DOHH2 (cell line): ENCODE results near the gene ZFHX3.

Experiments
- CTCF ChIP-seq: fragments of 200-600 bp; sonication (generic); IDR thresholded peaks from one replicate; pipeline ENCODE4 v1.5.1; 2014; ENCODE audit warnings: antibody characterized with exemption, mild to moderate bottlenecking, low read depth, low read length; ENCODE audit not compliant: poor library complexity, severe bottlenecking
- EZH2phosphoT487 ChIP-seq: fragments of 200-600 bp; sonication (generic); IDR thresholded peaks from 2 replicates; pipeline ENCODE4 v1.6.1; 2017; ENCODE audit warnings: borderline replicate concordance, mild to moderate bottlenecking, antibody characterized with exemption, low read length, moderate library complexity, mixed read lengths

GRCh38 chr16:72794319-72794718 lies 253.6 kb downstream of the ZFHX3 start:
- TF ChIP-seq CTCF = no peak
- TF ChIP-seq EZH2phosphoT487 = no peak
